ENCODE measurements around the gene PLEKHN1. TPM values are rescaled to one million over a fixed set of nuclear protein-coding genes. Genes with fewer than 3 reads are reported as not detected.

The PLEKHN1 gene
- total RNA-seq, 4 donors from 2014 or later, result 0.21 to 2.4 TPM; not detected in 2

- WGBS, 2 donors, result 83 to 87% methylated on average over 30 to 57 of the region's 60 CpGs
- H3K27me3 ChIP-seq, result peaks cover 0 to 45% of the 10 kb centered on the region in 2 donors
- no peaks in the 10 kb centered on the region for H3K9me3 ChIP-seq
- TF ChIP-seq CTCF (IDR thresholded peaks at IDR 0.05), result no peak
- no peak for TF ChIP-seq POLR2A (IDR thresholded peaks at IDR 0.05)
- TF ChIP-seq EP300 (IDR thresholded peaks at IDR 0.05), result no peak
- no peaks in the 10 kb centered on the region for H3K36me3 ChIP-seq
- no peak overlapping the region for H3K27ac ChIP-seq
- no peak overlapping the region for H3K4me3 ChIP-seq
- H3K4me1 ChIP-seq, result peaks cover 0 to 12% (median under 1%) of the 10 kb centered on the region in 4 donors
- DNase-seq (ENCODE audit: low spot score in 2 of 2), result no peak
Measured at GRCh38 chr1:978835-979743, 12.8 kb downstream of the PLEKHN1 start.

- H3K4me1 ChIP-seq, result peaks cover 0 to 16% (median 2%) of the 10 kb centered on the region in 4 donors
- DNase-seq (ENCODE audit: low spot score in 2 of 2), result no peak
- no peak overlapping the region for H3K4me3 ChIP-seq
- no peak overlapping the region for H3K27ac ChIP-seq
- no peaks in the 10 kb centered on the region for H3K9me3 ChIP-seq
- H3K27me3 ChIP-seq, result peaks cover 0 to 40% of the 10 kb centered on the region in 2 donors
- no peak for TF ChIP-seq POLR2A (IDR thresholded peaks at IDR 0.05)
- no peak for TF ChIP-seq EP300 (IDR thresholded peaks at IDR 0.05)
- WGBS, 2 donors, result 82 to 94% methylated on average over 2 to 9 of the region's 9 CpGs
- H3K36me3 ChIP-seq, result no peaks in the 10 kb centered on the region
Measured at GRCh38 chr1:979744-980072, 13.4 kb downstream of the PLEKHN1 start.

- no peak overlapping the region for H3K27ac ChIP-seq
- H3K4me3 ChIP-seq, result no peak overlapping the region
- H3K9me3 ChIP-seq, result no peaks in the 10 kb centered on the region
- TF ChIP-seq EP300 (IDR thresholded peaks at IDR 0.05), result no peak
- no peak for TF ChIP-seq CTCF (IDR thresholded peaks at IDR 0.05)
- no peak for TF ChIP-seq POLR2A (IDR thresholded peaks at IDR 0.05)
- peaks cover 0 to 36% of the 10 kb centered on the region in 2 donors for H3K27me3 ChIP-seq
- H3K36me3 ChIP-seq, result no peaks in the 10 kb centered on the region
- DNase-seq (ENCODE audit: low spot score in 2 of 2), result no peak
- peaks cover 0 to 16% (median 2%) of the 10 kb centered on the region in 4 donors for H3K4me1 ChIP-seq
- WGBS, 2 donors, result 52 to 62% methylated on average over 6 to 8 of the region's 13 CpGs
Measured at GRCh38 chr1:980137-980571, 13.9 kb downstream of the PLEKHN1 start.

- peaks cover 0 to 29% of the 10 kb centered on the region in 2 donors for H3K27me3 ChIP-seq
- H3K4me1 ChIP-seq, result peaks cover 0 to 14% (median 2%) of the 10 kb centered on the region in 4 donors
- H3K27ac ChIP-seq, result no peak overlapping the region
- H3K9me3 ChIP-seq, result no peaks in the 10 kb centered on the region
- no peaks in the 10 kb centered on the region for H3K36me3 ChIP-seq
- WGBS, 2 donors, result 54 to 58% methylated on average over 35 of the region's 35 CpGs
- H3K4me3 ChIP-seq, result no peak overlapping the region
- DNase-seq (ENCODE audit: low spot score in 2 of 2), result no peak
- TF ChIP-seq POLR2A (IDR thresholded peaks at IDR 0.05) (no peak), CTCF (IDR thresholded peaks at IDR 0.05) (no peak), EP300 (IDR thresholded peaks at IDR 0.05) (no peak)
Measured at GRCh38 chr1:980602-981395, 14.5 kb downstream of the PLEKHN1 start.

GRCh38 chr1:981491-981954 is 15.2 kb downstream of the PLEKHN1 start:
- TF ChIP-seq POLR2A (IDR thresholded peaks at IDR 0.05) (no peak), EP300 (IDR thresholded peaks at IDR 0.05) (no peak), CTCF (IDR thresholded peaks at IDR 0.05) (no peak)
- no peak overlapping the region for H3K27ac ChIP-seq
- peaks cover 0 to 7% (median 2%) of the 10 kb centered on the region in 4 donors for H3K4me1 ChIP-seq
- peaks cover 0 to 22% of the 10 kb centered on the region in 2 donors for H3K27me3 ChIP-seq
- no peak overlapping the region for H3K4me3 ChIP-seq
- 64 to 77% methylated on average over 3 to 7 of the region's 21 CpGs for WGBS, 2 donors
- no peak for DNase-seq (ENCODE audit: low spot score in 2 of 2)
- H3K36me3 ChIP-seq, result no peaks in the 10 kb centered on the region
- no peaks in the 10 kb centered on the region for H3K9me3 ChIP-seq

All from tibial nerve (tissue), 4 donors.